OCI-LY7 (cell line): ENCODE measurements around the gene CYP2F1.

Source experiments
- CTCF ChIP-seq: fragments of 200-600 bp; sonication (generic); conservative IDR thresholded peaks from 2 replicates; pipeline ENCODE4 v1.5.1; 2014; ENCODE audit warnings: mild to moderate bottlenecking, antibody characterized with exemption, low read length, moderate library complexity, mixed read lengths
- EZH2phosphoT487 ChIP-seq: fragments of 200-600 bp; sonication (generic); IDR thresholded peaks from 2 replicates; pipeline ENCODE4 v1.6.1; 2018; ENCODE audit warnings: low read depth, borderline replicate concordance, mild to moderate bottlenecking, mixed run types, antibody characterized with exemption, low read length, moderate library complexity, mixed read lengths

DNA sequence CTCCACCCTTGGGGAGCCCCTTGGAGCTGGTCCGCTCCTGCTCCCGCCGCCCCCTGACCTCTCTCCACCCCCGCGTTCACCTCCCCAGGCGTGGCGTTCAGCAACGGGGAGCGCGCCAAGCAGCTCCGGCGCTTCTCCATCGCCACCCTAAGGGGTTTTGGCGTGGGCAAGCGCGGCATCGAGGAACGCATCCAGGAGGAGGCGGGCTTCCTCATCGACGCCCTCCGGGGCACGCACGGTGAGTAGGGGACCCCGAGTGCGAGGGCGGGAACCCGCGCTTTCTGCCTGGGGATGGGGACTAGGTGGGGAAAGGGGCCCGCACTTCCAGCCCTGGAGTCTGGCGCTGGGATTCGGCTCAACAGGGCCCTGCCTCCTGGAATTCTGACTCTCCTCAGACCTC is 24.3 kb upstream of the CYP2F1 start:
- TF ChIP-seq CTCF (no peak), EZH2phosphoT487 (no peak)
